Raji (cell line): ENCODE results near the gene CLN5.

Source experiments
- POLR2A ChIP-seq: IDR thresholded peaks from 2 replicates; pipeline ENCODE4 v1.6.1; 2011; ENCODE audit warnings: low read depth, low read length, control low read depth; ENCODE audit not compliant: insufficient read depth

CLN5 gene

DNA sequence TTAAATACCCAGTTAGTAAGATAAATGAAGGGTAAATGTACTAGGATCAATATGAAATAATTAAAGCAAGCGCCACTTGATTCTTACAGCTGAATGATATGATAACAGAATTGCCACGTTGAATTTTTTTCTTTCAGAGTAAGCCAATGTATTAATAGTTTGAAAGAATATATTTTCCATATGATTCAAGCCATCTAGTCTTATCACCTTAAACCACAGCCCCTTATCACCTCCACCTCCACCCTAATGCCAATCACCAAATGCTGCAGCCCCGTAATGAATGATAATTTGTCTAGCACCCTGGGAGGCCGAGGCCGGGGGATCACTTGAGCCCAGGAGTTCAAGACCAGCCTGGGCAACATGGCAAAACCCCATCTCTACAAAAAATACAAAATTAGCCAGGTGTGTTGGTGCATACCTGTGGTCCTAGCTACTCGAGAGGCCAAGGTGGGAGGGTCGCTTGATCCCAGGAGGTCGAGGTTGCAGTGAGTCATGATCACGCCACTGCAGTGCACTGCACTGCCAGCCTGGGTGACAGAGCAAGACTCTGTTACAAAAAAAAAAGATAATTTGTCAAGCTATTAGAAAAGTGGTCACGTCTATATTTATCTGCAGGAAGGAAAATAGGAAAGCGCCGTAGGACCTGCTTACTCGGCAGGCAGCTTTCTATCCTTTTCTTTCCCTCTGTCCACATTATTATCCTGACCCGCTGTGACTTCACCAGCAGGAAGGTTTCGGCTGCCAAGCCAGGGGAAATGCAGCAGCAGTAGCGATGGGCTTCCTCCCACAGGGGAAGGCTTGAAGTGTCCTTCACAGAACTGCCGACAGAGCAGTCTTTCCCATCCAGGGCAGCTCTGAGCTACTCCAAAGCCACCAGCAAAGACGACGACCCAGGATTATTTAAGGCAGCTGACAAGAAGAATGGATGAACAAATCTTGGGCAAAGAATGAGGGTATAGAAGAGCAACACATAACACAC lies 19.7 kb upstream of the CLN5 start:
- TF ChIP-seq POLR2A: no peak

DNA sequence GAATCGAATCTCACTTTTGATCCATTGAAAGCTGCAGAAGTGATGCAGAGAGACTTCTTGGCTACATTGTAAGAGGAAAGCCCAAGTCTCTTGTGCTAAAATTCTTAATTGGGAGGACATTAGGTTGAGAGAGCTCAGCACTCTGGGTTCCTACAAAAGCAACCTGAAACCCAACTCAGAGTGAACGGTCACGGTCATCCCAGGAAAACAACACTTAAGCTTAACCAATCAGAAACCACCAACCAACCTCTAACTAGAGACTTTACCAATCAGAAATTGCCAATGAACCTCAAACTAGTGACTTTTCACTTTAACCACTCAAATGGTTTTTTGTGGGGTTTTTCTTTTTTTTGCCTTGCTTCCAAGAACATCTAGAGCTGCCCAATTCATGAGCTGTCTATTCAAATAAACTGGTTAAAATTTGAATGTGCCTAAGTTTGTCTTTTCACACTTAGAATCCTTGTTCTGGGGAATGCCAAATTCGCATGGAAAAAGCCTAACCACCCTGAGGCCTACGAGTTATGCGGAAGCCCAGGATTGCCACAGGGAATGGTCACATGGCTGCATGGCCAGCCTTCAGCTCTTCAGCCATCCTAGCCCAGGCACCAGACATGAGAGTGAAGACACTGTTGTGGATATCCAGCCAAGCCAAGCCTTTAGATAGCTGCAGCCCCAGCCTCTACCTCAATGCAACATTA lies 17.8 kb upstream of the CLN5 start:
- no peak for TF ChIP-seq POLR2A

DNA sequence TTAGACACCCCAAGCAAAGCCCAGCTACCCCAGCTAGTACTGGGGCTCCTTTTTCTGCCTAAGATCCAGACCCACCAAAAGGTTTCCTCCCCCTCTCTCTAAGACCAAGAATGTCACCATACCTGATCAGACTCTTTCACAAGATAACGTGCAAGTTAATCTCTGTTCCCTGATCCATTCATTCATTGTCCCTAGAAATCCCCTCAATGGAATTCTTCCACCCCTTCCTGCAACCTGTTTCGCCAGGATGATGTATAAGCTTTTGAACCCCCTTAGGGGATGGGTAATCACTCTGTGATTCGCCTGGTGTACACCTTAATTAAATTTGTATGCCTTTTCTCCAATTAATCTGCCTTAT lies 17.3 kb upstream of the CLN5 start:
- no peak for TF ChIP-seq POLR2A

DNA sequence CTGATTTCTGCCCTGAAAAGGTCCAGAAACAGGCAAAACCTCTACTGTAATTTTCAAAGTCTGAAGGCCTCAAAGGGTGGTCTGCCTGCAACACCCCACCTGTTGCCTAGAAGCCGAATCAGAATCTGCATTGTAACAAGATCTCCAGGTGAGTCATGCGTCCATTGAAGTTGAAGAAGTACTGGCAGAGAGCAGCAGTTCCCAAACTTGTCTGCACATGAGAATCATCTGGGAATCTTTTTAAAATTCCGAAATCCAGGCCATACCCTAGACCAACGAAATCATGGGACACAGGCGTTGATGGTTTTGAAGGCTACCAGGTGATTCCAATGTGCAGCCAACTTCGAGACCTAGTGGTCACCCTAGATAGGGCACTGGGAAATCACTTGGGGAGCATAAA lies 16.0 kb upstream of the CLN5 start:
- TF ChIP-seq POLR2A: no peak

DNA sequence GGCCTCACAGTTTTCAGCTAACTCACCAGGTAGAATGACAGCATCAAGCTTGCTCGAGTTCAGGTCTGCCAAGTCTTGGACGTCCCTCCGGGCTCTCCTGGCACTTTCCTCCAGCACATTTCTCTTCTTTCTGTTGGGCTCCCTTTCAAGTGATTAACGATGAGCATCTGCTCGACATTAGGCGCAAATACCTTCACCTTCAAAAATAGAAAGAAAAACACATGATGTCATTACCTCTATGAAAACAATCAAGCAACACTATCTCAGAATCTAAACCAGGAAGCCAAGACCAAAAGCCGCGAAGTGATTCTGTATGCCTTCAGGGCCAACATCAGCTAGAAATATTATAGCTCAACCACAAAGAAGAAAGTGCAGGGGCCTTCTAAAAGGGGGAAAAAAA lies 15.4 kb upstream of the CLN5 start:
- TF ChIP-seq POLR2A: no peak

DNA sequence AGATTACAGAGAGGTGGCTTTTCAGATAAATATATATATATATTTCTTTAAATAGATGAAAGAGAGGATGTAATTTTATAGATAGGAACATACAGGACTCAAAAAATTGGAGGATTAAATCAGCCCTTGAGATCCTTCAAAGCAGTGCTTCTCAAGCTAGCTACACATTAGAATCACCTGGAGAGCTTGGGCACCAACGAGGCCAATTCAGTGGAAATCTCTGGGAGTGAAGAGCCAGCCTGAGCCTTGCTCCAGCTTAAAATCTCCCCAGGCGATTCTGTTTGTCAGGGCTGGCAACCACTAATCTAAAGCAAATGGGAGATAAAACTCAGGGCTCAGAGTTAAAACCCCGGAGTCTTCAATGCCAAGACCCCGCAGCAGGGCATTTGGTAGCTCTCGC lies 15.0 kb upstream of the CLN5 start:
- TF ChIP-seq POLR2A: no peak

DNA sequence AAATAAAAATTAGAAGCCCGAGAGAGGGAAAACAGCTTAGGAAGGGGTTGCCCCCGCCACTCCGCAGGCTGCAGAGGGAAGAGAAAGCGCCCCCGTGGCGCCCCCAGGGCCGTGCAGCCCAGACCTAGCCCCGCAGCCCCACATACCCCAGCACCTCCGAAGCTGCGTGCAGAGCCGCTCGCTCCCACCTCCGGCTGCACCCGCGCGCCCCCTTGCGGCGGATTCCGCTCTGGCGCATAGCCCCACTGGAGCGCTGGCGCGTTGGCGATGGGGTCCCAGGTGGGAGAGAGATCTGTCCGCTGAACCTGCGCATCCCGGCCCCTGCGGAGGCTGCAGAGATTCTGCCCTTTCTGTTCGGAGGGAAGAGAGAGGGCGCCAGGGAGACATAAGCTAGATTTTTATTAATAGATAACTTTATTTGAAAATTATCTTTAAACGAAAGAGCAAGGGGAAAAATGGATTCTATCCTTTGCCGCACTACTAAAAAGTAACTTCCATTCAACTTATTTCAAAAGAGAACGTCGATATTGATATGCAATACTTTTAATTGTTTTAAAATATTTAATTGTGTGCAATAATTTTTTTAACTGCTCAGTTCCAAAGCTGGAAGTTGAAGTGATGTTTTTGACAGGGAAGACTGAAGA lies 11.7 kb upstream of the CLN5 start:
- no peak for TF ChIP-seq POLR2A

DNA sequence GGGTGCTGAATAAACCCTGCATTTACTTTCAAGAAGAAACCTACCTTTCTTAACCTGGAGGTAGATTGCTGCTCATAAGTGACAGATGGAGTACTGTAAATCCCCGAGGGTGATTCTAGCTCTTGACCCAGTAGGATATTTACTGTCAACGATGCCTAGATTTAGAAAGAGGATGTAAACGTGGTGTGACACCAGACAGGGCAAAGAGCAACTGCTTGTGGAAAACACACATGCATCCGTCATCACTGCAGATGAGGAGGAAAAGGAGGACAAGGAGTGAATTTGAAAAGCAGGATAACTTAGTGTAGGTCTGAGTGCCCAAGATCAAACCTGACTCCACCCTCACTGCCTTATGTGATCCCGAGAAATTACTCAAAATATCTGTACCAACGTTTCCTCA lies 9.8 kb upstream of the CLN5 start:
- no peak for TF ChIP-seq POLR2A

DNA sequence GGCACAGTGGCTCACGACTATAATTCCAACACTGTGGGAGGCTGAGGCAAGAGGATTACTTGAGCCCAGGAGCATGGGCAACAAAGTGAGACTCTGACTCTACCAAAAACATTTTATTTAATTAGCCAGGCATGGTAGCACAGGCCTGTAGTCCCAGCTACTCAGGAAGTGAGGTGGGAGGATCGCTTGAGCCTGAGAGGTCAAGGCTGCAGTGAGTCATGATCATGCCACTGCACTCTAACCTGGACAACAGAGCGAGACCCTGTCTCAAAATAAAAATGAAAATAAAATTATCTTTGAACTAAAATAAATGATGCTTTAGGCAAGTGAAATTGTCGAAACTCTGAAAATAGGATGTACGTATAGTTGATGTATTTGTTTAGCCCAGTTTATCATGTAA lies 8.2 kb upstream of the CLN5 start:
- TF ChIP-seq POLR2A: no peak

DNA sequence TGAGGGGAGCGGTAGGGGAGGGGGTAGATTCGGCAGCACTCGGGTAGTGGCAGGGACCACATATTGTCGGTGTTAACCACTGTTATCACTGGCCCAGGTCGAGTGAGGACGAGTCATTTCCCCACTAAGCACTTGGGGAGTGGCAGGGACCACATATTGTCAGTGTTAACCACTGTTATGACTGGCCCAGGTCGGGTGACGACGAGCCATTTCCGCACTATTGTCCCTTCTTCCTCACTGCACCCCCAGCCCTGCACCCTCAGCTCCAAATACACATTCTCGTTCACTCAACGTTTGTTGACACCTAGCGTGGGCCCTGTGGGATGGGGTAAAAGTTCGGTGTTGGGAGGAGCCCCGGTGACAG lies 467 bp upstream of the CLN5 start:
- TF ChIP-seq POLR2A: no peak

DNA sequence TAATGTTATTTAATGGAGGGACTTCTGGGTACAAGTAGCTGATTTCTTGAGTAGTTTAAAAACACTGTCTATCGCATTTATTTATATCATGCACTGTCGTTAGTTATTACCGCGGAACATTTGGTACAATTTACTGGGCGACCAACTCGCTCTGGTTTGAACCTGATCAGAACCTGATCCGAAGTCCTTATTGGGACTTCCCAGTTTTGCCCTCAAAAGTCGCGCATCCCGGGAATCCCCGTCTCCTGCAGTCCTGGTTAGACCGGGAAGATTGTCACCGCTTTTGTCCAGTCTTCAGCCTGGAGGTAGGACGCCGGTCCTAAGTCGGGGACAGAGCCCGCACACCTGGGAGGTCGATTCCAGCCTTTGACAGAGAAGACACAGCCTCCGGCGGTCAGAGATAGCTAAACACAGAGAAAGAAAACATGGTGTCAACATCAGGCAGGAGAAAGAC lies 694 bp downstream of the CLN5 start:
- TF ChIP-seq POLR2A: no peak

DNA sequence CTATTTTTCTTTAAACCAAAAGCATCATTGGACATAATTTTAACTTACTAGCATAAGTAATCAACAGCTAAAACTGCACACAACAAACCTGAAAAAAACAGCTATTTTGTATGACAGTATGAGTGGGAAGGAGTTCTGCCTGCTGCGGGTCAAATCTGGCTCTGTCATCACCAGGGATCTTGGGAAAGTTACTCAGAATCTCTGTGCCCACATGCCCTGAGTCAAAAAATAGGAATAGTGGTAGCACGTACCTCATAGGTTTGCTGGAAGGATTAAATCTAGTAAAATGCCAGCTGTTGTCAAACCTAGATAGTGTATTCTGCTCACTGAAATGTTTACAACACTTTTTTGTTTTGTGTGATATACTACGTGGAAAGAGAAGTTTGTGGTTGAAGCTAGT lies 1.1 kb downstream of the CLN5 start:
- TF ChIP-seq POLR2A: no peak

DNA sequence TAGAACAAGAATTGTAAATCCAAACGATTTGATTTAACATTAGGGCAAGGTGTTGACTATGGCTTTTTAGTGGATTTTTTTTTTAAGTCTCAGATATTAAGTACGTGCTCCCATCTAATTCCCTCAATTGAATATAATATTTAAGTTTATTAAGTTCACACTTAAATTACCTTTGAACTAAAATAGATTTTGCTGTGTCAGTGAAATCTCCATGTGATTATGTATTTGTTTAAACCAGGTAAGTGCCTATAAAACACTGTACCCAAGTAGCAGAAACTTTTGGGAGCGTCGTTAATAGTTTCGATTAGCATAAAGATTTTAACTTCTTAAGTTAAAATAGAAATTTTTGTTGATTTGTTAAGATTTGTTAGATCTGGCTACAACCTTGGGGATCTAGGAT lies 1.6 kb downstream of the CLN5 start:
- TF ChIP-seq POLR2A: no peak

DNA sequence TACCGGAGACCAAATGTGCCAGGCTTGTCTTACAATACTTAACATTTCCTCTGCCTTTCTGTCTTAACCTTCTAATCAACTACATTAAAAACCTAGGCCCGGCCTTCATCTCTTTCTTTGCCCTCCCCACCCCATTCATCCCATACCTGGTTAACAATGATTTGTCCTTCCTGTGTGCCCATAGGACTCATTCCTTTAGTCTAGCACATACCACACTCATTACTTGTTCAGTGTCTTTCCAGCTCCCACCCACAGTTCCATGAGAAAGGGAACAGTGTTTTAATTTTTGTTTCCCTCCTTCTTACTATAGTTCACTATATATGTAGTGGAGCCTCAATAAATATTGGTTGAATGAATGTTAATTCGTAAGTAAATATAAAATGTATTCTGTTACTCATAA lies 2.4 kb downstream of the CLN5 start:
- TF ChIP-seq POLR2A: no peak

DNA sequence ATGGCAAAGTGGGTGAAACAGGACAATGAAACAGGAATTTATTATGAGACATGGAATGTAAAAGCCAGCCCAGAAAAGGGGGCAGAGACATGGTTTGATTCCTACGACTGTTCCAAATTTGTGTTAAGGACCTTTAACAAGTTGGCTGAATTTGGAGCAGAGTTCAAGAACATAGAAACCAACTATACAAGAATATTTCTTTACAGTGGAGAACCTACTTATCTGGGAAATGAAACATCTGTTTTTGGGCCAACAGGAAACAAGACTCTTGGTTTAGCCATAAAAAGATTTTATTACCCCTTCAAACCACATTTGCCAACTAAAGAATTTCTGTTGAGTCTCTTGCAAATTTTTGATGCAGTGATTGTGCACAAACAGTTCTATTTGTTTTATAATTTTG lies 8.6 kb downstream of the CLN5 start:
- no peak for TF ChIP-seq POLR2A

DNA sequence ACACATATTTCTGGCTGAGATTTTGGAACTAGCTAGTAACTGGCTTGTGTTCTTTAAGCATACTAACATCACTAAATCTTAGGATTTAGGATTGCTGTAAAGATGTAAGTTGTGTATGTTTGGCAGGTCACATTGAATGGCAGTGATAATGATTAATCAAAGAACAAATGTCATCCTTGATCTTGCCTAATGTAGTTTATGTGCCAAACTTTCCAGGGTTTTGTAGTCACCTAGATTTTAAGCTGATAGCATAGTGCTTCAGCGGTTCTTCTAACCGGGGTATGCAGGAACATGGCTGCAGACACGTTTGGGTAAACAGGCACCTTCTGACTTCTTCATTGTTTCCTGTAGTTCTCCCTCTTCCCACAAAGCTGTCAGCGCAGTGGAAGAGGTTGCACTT lies 9.7 kb downstream of the CLN5 start:
- no peak for TF ChIP-seq POLR2A
